GM12878 (cell line): ENCODE results near the gene CSNK1G1. TPM values are rescaled to one million over a fixed set of nuclear protein-coding genes. Genes with fewer than 3 reads are reported as not detected.

Experiments used
- ATAC-seq: fragments of 200-7000 bp; cut with Tn5 transposase; 3 replicates; pipeline ENCODE4 v1.9.1; 2020; ENCODE audit warnings: mild to moderate bottlenecking, moderate library complexity
- BruUV-seq: library from RNA; stranded (reverse); fragments of 400-500 nt; replicated peaks from 2 replicates; lab custom pipeline; 2021; lab: Mats Ljungman, UMichigan
- CTCF ChIA-PET: fragments of 300-600 bp; sonication (Branson Sonifier 250); formaldehyde crosslinking; extraction: SDS; loops from one replicate; lab custom pipeline; 2021; ENCODE audit warnings: inconsistent platforms; lab: Yijun Ruan, JAX
- POLR2A ChIA-PET: fragments of 350-600 bp; formaldehyde crosslinking; extraction: SDS; loops from one replicate; lab custom pipeline; 2021; ENCODE audit warnings: inconsistent platforms; lab: Charles Lee
- RAD21 ChIA-PET: fragments of 300-600 bp; sonication (Branson Sonifier 250); formaldehyde crosslinking; loops from one replicate; lab custom pipeline; 2023; ENCODE audit warnings: antibody characterized with exemption; ENCODE audit not compliant: unreplicated experiment; lab: Charles Lee
- SMC1A ChIA-PET: fragments of 300-600 bp; sonication (Branson Sonifier 250); formaldehyde crosslinking; loops from one replicate; lab custom pipeline; 2023; ENCODE audit not compliant: unreplicated experiment, uncharacterized antibody; lab: Charles Lee
- DNase-seq: peaks from one replicate; pipeline ENCODE4 v3.0.0-alpha.2; 2011; ENCODE audit warnings: low read depth, low spot score
- FAIRE-seq: peaks from 3 replicates; lab custom pipeline; 2011; peaks lifted over from hg19 to GRCh38; lab: Jason Lieb, UNC
- H2AFZ ChIP-seq: 2 replicates; pipeline ENCODE4 v1.6.0; 2011; ENCODE audit warnings: low read depth, low read length, control low read depth; ENCODE audit not compliant: control insufficient read depth
- H3K27ac ChIP-seq: 2 replicates; pipeline ENCODE4 v1.5.1; 2011; ENCODE audit warnings: control low read depth; ENCODE audit not compliant: control insufficient read depth, insufficient read depth
- H3K27me3 ChIP-seq, 2 experiments: replicated peaks in 1 of 2; 2 replicates each; pipeline versions ENCODE4 v1.6.0 to v1.6.1; 2011; ENCODE audit warnings: low read length in 1 of 2; ENCODE audit not compliant: control insufficient read depth in 2 of 2, insufficient read depth in 2 of 2
- H3K36me3 ChIP-seq, 2 experiments: 2 replicates each; pipeline ENCODE4 v1.5.1; 2011; ENCODE audit warnings: low read length in 1 of 2; ENCODE audit not compliant: control insufficient read depth in 2 of 2, insufficient read depth in 2 of 2
- H3K4me1 ChIP-seq: 2 replicates; pipeline ENCODE4 v1.6.1; 2011; ENCODE audit warnings: mild to moderate bottlenecking, low read length, moderate library complexity, mixed read lengths; ENCODE audit not compliant: control insufficient read depth, insufficient read depth
- H3K4me2 ChIP-seq: 2 replicates; pipeline ENCODE4 v1.6.0; 2011; ENCODE audit warnings: control low read depth; ENCODE audit not compliant: control insufficient read depth, insufficient read depth
- H3K4me3 ChIP-seq: fragments of 200-600 bp; sonication (generic); 2 replicates; pipeline ENCODE4 v1.5.1; 2016
- H3K79me2 ChIP-seq: 2 replicates; pipeline ENCODE4 v1.6.0; 2011; ENCODE audit warnings: low read length; ENCODE audit not compliant: control insufficient read depth, insufficient read depth
- H3K9ac ChIP-seq: 2 replicates; pipeline ENCODE4 v1.8.0; 2011; ENCODE audit warnings: low read length, control low read depth, mixed read lengths; ENCODE audit not compliant: control insufficient read depth, insufficient read depth
- H3K9me3 ChIP-seq: replicated peaks from 3 replicates; pipeline ENCODE4 v1.5.1; 2011; ENCODE audit warnings: mild to moderate bottlenecking, low read length; ENCODE audit not compliant: control insufficient read depth, insufficient read depth
- H4K20me1 ChIP-seq: 2 replicates; pipeline ENCODE4 v1.6.0; 2011; ENCODE audit not compliant: control insufficient read depth, insufficient read depth
- MEF2A ChIP-seq: IDR thresholded peaks from 2 replicates; pipeline ENCODE4 v1.6.1; 2011; ENCODE audit warnings: low read depth, mild to moderate bottlenecking, low read length, moderate library complexity; ENCODE audit not compliant: insufficient read depth
- MYC ChIP-seq: IDR thresholded peaks from 2 replicates; pipeline ENCODE4 v1.6.1; 2011; ENCODE audit warnings: mild to moderate bottlenecking, low read length, moderate library complexity, inconsistent platforms; ENCODE audit not compliant: insufficient read depth, insufficient replicate concordance, insufficient read length, severe bottlenecking
- NR2C1 ChIP-seq: fragments of 450-650 bp; IDR thresholded peaks from 2 replicates; pipeline ENCODE4 v1.6.1; 2017; ENCODE audit warnings: antibody characterized with exemption, mild to moderate bottlenecking, moderate library complexity
- RB1 ChIP-seq: fragments of 450-650 bp; formaldehyde crosslinking; IDR thresholded peaks from 2 replicates; pipeline ENCODE4 v1.6.1; 2017; ENCODE audit warnings: mild to moderate bottlenecking, borderline replicate concordance
- ZNF384 ChIP-seq: IDR thresholded peaks from 2 replicates; pipeline ENCODE4 v1.6.1; 2012; ENCODE audit warnings: low read depth, mild to moderate bottlenecking, low read length, improper control_type of control experiment, borderline replicate concordance
- WGBS: methylation state at CpG from one replicate; pipeline ENCODE4 v1.1.6; 2016; ENCODE audit warnings: low lambda C conversion rate; ENCODE audit not compliant: insufficient replicate concordance, insufficient coverage; ENCODE audit errors: missing lambda C conversion rate; 5-methylcytosine and 5-hydroxymethylcytosine counted together
- in situ Hi-C: fragments of 300-500 bp; cut with MboI; formaldehyde crosslinking; loops from 9 replicates; pipeline ENCODE4 v1.14.3; 2018; ENCODE audit warnings: mixed read lengths
- intact Hi-C: fragments of 100-400 bp; cut with micrococcal nuclease; formaldehyde crosslinking; loops from one replicate; pipeline ENCODE4 v1.14.2; 2022; ENCODE audit not compliant: unreplicated experiment
- polyA plus RNA-seq, 11 experiments: library from polyadenylated mRNA; depleted of rRNA in 4 of 11; unstranded in 6 of 11; stranded (reverse) in 5 of 11; fragments of >200 nt; fragmentation: Nextera tagmentation in 4 of 11; fragmentation: Illumina TruSeq in 1 of 11; extraction: Ambion mirVana in 4 of 11; extraction: Trizol in 1 of 11; gene quantifications; 1 replicate in 1 of 11; 2 replicates in 10 of 11; pipeline versions ENCODE4 v1.2.1 to v1.2.3, GENCODE V29; 2011 to 2016; ENCODE audit warnings: inconsistent platforms in 2 of 11, missing spikeins in 2 of 11, low read depth in 1 of 11
- total RNA-seq, 4 experiments: library from RNA; depleted of rRNA in 3 of 4; stranded (reverse); fragments of >200 nt in 3 of 4; fragmentation: Illumina TruSeq in 1 of 4; extraction: Trizol in 1 of 4; gene quantifications; 2 replicates each; pipeline versions ENCODE4 v1.2.1 to v1.2.3, GENCODE V29; 2013 to 2021
- TF ChIP-seq, protein P1 (sequence below): IDR thresholded peaks from 2 replicates; pipeline ENCODE4 v1.6.1; 2012; ENCODE audit warnings: improper control_type of control experiment, low read depth, low read length; ENCODE audit not compliant: insufficient replicate concordance
- TF ChIP-seq, protein P2 (sequence below): IDR thresholded peaks from 2 replicates; pipeline ENCODE4 v1.6.1; 2012; ENCODE audit warnings: mild to moderate bottlenecking, low read depth, low read length
- TF ChIP-seq, protein P3 (sequence below): IDR thresholded peaks from 2 replicates; pipeline ENCODE4 v1.6.1; 2011; ENCODE audit warnings: mild to moderate bottlenecking, low read depth, low read length, moderate library complexity; ENCODE audit not compliant: insufficient replicate concordance
- TF ChIP-seq, protein P4 (sequence below): fragments of 450-650 bp; IDR thresholded peaks from 2 replicates; pipeline ENCODE4 v1.6.1; 2017; ENCODE audit warnings: low read depth, mild to moderate bottlenecking, moderate library complexity

CSNK1G1 gene
- total and polyA plus RNA-seq, 10 of the 15 experiments (the other 5 are each of a cell fraction or from before 2014, with no cell fraction given), result 6.1 to 23.4 (median 15.3) TPM

DNA sequence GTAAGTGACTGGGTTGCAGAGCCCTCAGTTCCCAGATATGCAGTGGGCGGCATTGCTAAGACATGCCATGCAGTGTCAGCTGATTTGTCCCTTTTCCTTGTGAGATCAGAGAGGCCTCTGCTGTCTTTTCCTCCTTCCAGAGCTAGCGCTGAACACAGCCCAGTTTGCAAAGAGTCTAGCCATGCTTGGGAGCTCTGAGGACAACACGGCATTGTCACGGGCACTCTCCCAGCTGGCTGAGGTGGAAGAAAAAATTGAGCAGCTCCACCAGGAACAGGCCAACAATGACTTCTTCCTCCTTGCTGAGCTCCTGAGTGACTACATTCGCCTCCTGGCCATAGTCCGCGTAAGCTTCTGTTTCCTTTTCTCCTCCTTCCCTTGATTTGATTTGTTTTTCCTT, 224.4 kb downstream of the CSNK1G1 start (continued):
- TF ChIP-seq, protein P1, sequence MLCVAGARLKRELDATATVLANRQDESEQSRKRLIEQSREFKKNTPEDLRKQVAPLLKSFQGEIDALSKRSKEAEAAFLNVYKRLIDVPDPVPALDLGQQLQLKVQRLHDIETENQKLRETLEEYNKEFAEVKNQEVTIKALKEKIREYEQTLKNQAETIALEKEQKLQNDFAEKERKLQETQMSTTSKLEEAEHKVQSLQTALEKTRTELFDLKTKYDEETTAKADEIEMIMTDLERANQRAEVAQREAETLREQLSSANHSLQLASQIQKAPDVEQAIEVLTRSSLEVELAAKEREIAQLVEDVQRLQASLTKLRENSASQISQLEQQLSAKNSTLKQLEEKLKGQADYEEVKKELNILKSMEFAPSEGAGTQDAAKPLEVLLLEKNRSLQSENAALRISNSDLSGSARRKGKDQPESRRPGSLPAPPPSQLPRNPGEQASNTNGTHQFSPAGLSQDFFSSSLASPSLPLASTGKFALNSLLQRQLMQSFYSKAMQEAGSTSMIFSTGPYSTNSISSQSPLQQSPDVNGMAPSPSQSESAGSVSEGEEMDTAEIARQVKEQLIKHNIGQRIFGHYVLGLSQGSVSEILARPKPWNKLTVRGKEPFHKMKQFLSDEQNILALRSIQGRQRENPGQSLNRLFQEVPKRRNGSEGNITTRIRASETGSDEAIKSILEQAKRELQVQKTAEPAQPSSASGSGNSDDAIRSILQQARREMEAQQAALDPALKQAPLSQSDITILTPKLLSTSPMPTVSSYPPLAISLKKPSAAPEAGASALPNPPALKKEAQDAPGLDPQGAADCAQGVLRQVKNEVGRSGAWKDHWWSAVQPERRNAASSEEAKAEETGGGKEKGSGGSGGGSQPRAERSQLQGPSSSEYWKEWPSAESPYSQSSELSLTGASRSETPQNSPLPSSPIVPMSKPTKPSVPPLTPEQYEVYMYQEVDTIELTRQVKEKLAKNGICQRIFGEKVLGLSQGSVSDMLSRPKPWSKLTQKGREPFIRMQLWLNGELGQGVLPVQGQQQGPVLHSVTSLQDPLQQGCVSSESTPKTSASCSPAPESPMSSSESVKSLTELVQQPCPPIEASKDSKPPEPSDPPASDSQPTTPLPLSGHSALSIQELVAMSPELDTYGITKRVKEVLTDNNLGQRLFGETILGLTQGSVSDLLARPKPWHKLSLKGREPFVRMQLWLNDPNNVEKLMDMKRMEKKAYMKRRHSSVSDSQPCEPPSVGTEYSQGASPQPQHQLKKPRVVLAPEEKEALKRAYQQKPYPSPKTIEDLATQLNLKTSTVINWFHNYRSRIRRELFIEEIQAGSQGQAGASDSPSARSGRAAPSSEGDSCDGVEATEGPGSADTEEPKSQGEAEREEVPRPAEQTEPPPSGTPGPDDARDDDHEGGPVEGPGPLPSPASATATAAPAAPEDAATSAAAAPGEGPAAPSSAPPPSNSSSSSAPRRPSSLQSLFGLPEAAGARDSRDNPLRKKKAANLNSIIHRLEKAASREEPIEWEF, result no peak

DNA sequence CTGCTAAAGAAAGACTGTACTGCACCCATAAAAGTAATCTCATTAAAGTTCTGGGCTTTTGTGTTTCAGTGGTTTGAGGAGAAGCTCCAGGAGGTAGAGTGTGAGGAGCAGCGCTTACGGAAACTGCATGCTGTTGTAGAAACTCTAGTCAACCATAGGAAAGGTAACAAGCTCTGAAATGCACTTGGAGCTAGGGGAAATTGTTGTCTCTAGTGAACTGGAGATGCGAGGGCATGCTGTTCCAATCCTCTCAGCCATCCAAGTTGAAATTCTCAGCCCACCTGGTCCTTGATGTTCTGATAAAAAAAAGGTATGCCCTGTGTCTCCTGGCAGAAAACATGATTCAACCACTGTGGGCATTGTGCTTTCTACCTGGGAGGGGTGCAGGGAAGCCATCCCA, 225.8 kb downstream of the CSNK1G1 start:
- Histone ChIP-seq H3K27ac (no peak overlapping the region), H3K4me2 (no peak overlapping the region), H4K20me1 (no peaks in the 10 kb centered on the region), H3K4me1 (no peaks in the 10 kb centered on the region), H3K27me3 (no peaks in the 10 kb centered on the region), H2AFZ (no peak overlapping the region), H3K4me3 (no peak overlapping the region), H3K36me3 (peaks cover 27 to 49% of the 10 kb centered on the region in 2 experiments), H3K79me2 (no peaks in the 10 kb centered on the region), H3K9ac (no peak overlapping the region), H3K9me3 (no peaks in the 10 kb centered on the region; the same call in 2 of the 3 replicates)
- RAD21 ChIA-PET, result no interaction called here
- in situ Hi-C loops, result no loop called here
- no TSS peak for BruUV-seq
- POLR2A ChIA-PET, result interaction anchor here (0.6 to 1.3 kb wide), 3 partner anchors 15 to 203 kb away, joined by 3 to 5 read pairs (median 3); no protein-coding TSS in a partner anchor
- intact Hi-C loops, result no loop called here
- no peak for DNase-seq
- no peak for ATAC-seq
- CTCF ChIA-PET, result interaction anchor here (0.7 to 1.0 kb wide), 4 partner anchors 9 to 145 kb away, joined by 3 to 5 read pairs (median 3); no protein-coding TSS in a partner anchor
- SMC1A ChIA-PET, result interaction anchor here (0.9 to 2.5 kb wide), 2 partner anchors 23 to 535 kb away, joined by 3 to 7 read pairs; no protein-coding TSS in a partner anchor
- FAIRE-seq, result no peak
- 95% methylated on average over 3 of the region's 3 CpGs for WGBS
- no peak for TF ChIP-seq RB1
- TF ChIP-seq, protein P2, sequence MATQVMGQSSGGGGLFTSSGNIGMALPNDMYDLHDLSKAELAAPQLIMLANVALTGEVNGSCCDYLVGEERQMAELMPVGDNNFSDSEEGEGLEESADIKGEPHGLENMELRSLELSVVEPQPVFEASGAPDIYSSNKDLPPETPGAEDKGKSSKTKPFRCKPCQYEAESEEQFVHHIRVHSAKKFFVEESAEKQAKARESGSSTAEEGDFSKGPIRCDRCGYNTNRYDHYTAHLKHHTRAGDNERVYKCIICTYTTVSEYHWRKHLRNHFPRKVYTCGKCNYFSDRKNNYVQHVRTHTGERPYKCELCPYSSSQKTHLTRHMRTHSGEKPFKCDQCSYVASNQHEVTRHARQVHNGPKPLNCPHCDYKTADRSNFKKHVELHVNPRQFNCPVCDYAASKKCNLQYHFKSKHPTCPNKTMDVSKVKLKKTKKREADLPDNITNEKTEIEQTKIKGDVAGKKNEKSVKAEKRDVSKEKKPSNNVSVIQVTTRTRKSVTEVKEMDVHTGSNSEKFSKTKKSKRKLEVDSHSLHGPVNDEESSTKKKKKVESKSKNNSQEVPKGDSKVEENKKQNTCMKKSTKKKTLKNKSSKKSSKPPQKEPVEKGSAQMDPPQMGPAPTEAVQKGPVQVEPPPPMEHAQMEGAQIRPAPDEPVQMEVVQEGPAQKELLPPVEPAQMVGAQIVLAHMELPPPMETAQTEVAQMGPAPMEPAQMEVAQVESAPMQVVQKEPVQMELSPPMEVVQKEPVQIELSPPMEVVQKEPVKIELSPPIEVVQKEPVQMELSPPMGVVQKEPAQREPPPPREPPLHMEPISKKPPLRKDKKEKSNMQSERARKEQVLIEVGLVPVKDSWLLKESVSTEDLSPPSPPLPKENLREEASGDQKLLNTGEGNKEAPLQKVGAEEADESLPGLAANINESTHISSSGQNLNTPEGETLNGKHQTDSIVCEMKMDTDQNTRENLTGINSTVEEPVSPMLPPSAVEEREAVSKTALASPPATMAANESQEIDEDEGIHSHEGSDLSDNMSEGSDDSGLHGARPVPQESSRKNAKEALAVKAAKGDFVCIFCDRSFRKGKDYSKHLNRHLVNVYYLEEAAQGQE, result no peak
- no peak for TF ChIP-seq ZNF384
- TF ChIP-seq MEF2A, result no peak
- TF ChIP-seq, protein P3, sequence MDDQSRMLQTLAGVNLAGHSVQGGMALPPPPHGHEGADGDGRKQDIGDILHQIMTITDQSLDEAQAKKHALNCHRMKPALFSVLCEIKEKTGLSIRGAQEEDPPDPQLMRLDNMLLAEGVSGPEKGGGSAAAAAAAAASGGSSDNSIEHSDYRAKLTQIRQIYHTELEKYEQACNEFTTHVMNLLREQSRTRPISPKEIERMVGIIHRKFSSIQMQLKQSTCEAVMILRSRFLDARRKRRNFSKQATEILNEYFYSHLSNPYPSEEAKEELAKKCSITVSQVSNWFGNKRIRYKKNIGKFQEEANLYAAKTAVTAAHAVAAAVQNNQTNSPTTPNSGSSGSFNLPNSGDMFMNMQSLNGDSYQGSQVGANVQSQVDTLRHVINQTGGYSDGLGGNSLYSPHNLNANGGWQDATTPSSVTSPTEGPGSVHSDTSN, result no peak
- TF ChIP-seq, protein P4, sequence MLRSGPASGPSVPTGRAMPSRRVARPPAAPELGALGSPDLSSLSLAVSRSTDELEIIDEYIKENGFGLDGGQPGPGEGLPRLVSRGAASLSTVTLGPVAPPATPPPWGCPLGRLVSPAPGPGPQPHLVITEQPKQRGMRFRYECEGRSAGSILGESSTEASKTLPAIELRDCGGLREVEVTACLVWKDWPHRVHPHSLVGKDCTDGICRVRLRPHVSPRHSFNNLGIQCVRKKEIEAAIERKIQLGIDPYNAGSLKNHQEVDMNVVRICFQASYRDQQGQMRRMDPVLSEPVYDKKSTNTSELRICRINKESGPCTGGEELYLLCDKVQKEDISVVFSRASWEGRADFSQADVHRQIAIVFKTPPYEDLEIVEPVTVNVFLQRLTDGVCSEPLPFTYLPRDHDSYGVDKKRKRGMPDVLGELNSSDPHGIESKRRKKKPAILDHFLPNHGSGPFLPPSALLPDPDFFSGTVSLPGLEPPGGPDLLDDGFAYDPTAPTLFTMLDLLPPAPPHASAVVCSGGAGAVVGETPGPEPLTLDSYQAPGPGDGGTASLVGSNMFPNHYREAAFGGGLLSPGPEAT, result no peak
- TF ChIP-seq MYC, result no peak
- no peak for TF ChIP-seq NR2C1
